OCI-LY3 (cell line): ENCODE measurements around the gene PNLIPRP3.

Experiments used
- EZH2phosphoT487 ChIP-seq: fragments of 200-600 bp; shearing (Covaris generic); IDR thresholded peaks from 2 replicates; pipeline ENCODE4 v1.6.1; 2018; ENCODE audit warnings: antibody characterized with exemption, mixed run types, low read depth
- TF ChIP-seq, protein P1 (sequence below): fragments of 200-600, 300-600 bp; sonication (generic); IDR thresholded peaks from 2 replicates; pipeline ENCODE4 v1.5.1; 2014; ENCODE audit warnings: antibody characterized with exemption, low read length, low read depth

DNA sequence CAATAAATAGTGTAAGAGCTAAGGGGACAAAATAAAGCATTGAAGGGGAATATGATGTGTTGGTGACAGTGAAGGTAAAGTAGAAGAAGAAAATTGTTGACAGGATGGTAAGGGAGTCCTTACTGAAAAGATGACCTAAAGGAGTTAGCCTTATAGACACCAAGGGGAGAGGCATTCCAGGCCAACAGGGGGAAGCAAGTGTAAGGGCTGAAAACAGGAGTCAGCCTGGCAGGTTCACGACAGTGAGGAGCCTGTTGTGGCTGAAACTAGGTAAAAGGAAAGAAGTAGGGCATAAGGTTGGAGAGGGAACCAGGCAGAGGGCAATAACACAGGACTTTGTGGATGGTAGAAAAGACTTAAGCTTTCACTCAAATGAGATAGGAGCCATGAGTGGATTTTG is 34.0 kb downstream of the PNLIPRP3 start:
- TF ChIP-seq, protein P1, sequence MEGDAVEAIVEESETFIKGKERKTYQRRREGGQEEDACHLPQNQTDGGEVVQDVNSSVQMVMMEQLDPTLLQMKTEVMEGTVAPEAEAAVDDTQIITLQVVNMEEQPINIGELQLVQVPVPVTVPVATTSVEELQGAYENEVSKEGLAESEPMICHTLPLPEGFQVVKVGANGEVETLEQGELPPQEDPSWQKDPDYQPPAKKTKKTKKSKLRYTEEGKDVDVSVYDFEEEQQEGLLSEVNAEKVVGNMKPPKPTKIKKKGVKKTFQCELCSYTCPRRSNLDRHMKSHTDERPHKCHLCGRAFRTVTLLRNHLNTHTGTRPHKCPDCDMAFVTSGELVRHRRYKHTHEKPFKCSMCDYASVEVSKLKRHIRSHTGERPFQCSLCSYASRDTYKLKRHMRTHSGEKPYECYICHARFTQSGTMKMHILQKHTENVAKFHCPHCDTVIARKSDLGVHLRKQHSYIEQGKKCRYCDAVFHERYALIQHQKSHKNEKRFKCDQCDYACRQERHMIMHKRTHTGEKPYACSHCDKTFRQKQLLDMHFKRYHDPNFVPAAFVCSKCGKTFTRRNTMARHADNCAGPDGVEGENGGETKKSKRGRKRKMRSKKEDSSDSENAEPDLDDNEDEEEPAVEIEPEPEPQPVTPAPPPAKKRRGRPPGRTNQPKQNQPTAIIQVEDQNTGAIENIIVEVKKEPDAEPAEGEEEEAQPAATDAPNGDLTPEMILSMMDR, result no peak
- no peak for TF ChIP-seq EZH2phosphoT487
